Hepatocyte (in vitro differentiated cells): ENCODE data around the gene INSIG1. TPM values are rescaled to one million over a fixed set of nuclear protein-coding genes. Genes with fewer than 3 reads are reported as not detected.

Experiments
- DNase-seq: peaks from one replicate; pipeline ENCODE4 v3.0.0-alpha.2; 2016; ENCODE audit warnings: low spot score
- H2AFZ ChIP-seq: fragments of 200-600 bp; sonication (generic); 2 replicates; pipeline ENCODE4 v1.6.0; 2016; ENCODE audit warnings: antibody characterized with exemption, mild to moderate bottlenecking
- H3K27ac ChIP-seq: fragments of 200-600 bp; sonication (generic); 2 replicates; pipeline ENCODE4 v1.5.1; 2016; ENCODE audit warnings: mild to moderate bottlenecking
- H3K27me3 ChIP-seq: fragments of 200-600 bp; sonication (generic); 2 replicates; pipeline ENCODE4 v1.6.1; 2016
- H3K36me3 ChIP-seq: fragments of 200-600 bp; sonication (generic); replicated peaks from 2 replicates; pipeline ENCODE4 v1.5.1; 2016; ENCODE audit warnings: low read depth; ENCODE audit not compliant: insufficient read depth
- H3K4me1 ChIP-seq: fragments of 200-600 bp; sonication (generic); 2 replicates; pipeline ENCODE4 v1.5.1; 2016; ENCODE audit warnings: mild to moderate bottlenecking, moderate library complexity; ENCODE audit not compliant: insufficient read depth
- H3K4me2 ChIP-seq: fragments of 200-600 bp; sonication (generic); 2 replicates; pipeline ENCODE4 v1.6.0; 2016
- H3K4me3 ChIP-seq: fragments of 200-600 bp; sonication (generic); 2 replicates; pipeline ENCODE4 v1.5.1; 2016; ENCODE audit warnings: mild to moderate bottlenecking
- H3K79me2 ChIP-seq: fragments of 200-600 bp; sonication (generic); 2 replicates; pipeline ENCODE4 v1.6.0; 2017; ENCODE audit warnings: mild to moderate bottlenecking
- H3K9me2 ChIP-seq: fragments of 200-600 bp; sonication (generic); replicated peaks from 2 replicates; pipeline ENCODE4 v1.6.0; 2017; ENCODE audit warnings: mild to moderate bottlenecking; ENCODE audit not compliant: insufficient read depth
- H3K9me3 ChIP-seq: fragments of 200-600 bp; sonication (generic); 2 replicates; pipeline ENCODE4 v1.5.1; 2016; ENCODE audit warnings: low read depth, mild to moderate bottlenecking
- H4K20me1 ChIP-seq: fragments of 200-600 bp; sonication (generic); 2 replicates; pipeline ENCODE4 v1.6.0; 2016; ENCODE audit warnings: mild to moderate bottlenecking; ENCODE audit not compliant: insufficient read depth, poor library complexity, severe bottlenecking
- EZH2 ChIP-seq: fragments of 200-600 bp; sonication (generic); IDR thresholded peaks from 2 replicates; pipeline ENCODE4 v1.6.1; 2016; ENCODE audit warnings: antibody characterized with exemption, mild to moderate bottlenecking, borderline replicate concordance
- EZH2phosphoT487 ChIP-seq: fragments of 200-600 bp; sonication (generic); IDR thresholded peaks from one replicate; pipeline ENCODE4 v1.6.1; 2018; ENCODE audit warnings: antibody characterized with exemption, mild to moderate bottlenecking, low read depth, moderate library complexity; ENCODE audit not compliant: unreplicated experiment, severe bottlenecking
- WGBS: methylation state at CpG from one replicate; pipeline ENCODE4 v1.1.6; 2016; ENCODE audit warnings: low lambda C conversion rate; ENCODE audit errors: missing lambda C conversion rate; 5-methylcytosine and 5-hydroxymethylcytosine counted together
- polyA plus RNA-seq: library from polyadenylated mRNA; unstranded; fragments of >200 nt; fragmentation: Nextera tagmentation; extraction: Ambion mirVana; gene quantifications from 2 replicates; pipeline ENCODE4 v1.2.1, GENCODE V29; 2016
- total RNA-seq: library from RNA; depleted of rRNA; stranded (reverse); fragments of >200 nt; gene quantifications from 2 replicates; pipeline ENCODE4 v1.2.3, GENCODE V29; 2014
- TF ChIP-seq, protein P1 (sequence below): fragments of 200-600 bp; sonication (generic); IDR thresholded peaks from 2 replicates; pipeline ENCODE4 v1.5.1; 2016; ENCODE audit warnings: antibody characterized with exemption, mild to moderate bottlenecking; ENCODE audit not compliant: poor library complexity

INSIG1 gene
- total and polyA plus RNA-seq, 2 experiments from 2014 or later = 196 to 305 TPM

DNA sequence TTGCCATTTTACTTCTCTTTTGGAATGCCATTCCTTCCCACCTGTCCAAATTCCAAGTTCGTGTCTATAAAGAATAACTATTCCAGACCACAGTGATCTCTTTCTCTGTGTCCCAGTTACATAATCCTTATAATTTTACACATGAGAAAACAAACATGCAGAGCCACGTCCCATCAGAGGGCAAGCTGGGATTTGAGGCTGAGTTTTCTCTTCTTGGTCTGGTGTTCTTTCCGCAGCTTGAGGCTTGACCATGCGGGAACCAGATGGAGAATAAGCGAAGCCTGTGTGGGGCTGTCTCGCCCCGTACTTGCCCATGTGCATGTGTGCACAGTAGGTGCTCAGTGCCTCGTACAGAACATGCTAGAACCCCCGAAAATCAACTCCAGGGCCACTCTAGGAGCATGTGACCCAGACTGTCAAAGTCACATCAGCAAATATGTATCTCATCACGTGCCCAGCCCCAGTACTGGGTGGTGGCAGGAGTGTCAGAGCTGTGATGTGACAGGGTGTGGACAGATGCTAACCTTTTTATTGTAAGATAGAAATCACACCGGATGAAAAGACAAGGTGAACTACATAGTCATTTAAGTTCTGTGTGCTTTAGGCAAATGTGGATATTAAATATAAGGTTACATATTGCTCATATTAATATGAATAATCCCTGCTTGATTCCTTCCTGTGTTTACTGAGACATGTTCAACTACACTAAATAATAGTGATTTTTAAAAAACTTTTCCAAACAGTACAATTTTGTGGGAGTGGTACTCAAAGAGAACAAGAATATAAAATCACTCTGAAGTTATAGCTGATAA, 3.2 kb downstream of the INSIG1 start:
- Histone ChIP-seq H2AFZ (no peak overlapping the region), H3K4me3 (no peak overlapping the region), H3K79me2 (peaks cover 58% of the 10 kb centered on the region), H3K27me3 (no peaks in the 10 kb centered on the region), H4K20me1 (peaks cover 63% of the 10 kb centered on the region), H3K4me2 (peak overlapping the region; percentile 77), H3K4me1 (peaks cover 4% of the 10 kb centered on the region), H3K27ac (no peak overlapping the region), H3K9me2 (no peaks in the 10 kb centered on the region), H3K36me3 (peaks cover 6% of the 10 kb centered on the region), H3K9me3 (no peaks in the 10 kb centered on the region)
- WGBS = 80% methylated on average over 11 of the region's 11 CpGs
- TF ChIP-seq EZH2 (no peak), EZH2phosphoT487 (no peak)
- TF ChIP-seq, protein P1, sequence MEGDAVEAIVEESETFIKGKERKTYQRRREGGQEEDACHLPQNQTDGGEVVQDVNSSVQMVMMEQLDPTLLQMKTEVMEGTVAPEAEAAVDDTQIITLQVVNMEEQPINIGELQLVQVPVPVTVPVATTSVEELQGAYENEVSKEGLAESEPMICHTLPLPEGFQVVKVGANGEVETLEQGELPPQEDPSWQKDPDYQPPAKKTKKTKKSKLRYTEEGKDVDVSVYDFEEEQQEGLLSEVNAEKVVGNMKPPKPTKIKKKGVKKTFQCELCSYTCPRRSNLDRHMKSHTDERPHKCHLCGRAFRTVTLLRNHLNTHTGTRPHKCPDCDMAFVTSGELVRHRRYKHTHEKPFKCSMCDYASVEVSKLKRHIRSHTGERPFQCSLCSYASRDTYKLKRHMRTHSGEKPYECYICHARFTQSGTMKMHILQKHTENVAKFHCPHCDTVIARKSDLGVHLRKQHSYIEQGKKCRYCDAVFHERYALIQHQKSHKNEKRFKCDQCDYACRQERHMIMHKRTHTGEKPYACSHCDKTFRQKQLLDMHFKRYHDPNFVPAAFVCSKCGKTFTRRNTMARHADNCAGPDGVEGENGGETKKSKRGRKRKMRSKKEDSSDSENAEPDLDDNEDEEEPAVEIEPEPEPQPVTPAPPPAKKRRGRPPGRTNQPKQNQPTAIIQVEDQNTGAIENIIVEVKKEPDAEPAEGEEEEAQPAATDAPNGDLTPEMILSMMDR = no peak
- no peak for DNase-seq

DNA sequence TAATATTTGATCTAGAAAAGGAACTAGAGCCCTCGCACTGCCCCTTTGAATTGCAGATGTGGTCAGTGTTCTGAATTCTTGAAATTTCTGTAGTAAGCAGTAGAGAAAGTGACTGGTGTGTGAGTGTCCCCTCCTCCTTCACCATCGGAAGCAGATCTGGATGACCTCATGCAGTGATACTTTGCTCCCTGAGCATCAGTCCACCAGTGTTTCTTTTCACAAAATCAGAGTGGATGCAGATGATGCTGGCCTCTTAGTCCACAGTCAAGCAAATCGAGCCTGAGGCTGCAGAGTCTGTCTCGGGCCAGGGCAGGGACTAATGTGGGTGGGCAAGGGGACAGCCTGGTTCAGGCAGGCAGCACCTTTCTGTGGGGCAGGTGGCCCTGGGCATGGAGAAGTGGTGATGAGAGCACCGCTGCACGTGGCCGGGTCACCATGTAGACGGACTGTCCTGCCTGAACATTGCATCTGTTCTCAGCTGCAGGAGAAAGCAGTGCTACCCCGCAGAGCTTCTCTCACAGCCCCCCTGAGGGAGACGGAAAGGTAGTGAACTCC, 5.4 kb downstream of the INSIG1 start:
- no peak overlapping the region for H3K4me3 ChIP-seq
- no peak for DNase-seq
- TF ChIP-seq EZH2 (no peak), EZH2phosphoT487 (no peak)
- TF ChIP-seq, protein P1 = no peak
- H3K27ac ChIP-seq = no peak overlapping the region
- no peaks in the 10 kb centered on the region for H3K4me1 ChIP-seq
- peaks cover 6% of the 10 kb centered on the region for H3K36me3 ChIP-seq
- no peaks in the 10 kb centered on the region for H3K27me3 ChIP-seq
- H3K79me2 ChIP-seq = peaks cover 54% of the 10 kb centered on the region
- peaks cover 79% of the 10 kb centered on the region for H4K20me1 ChIP-seq
- no peaks in the 10 kb centered on the region for H3K9me3 ChIP-seq
- H3K4me2 ChIP-seq = no peak overlapping the region
- 89% methylated on average over 10 of the region's 10 CpGs for WGBS
- no peaks in the 10 kb centered on the region for H3K9me2 ChIP-seq
- no peak overlapping the region for H2AFZ ChIP-seq

DNA sequence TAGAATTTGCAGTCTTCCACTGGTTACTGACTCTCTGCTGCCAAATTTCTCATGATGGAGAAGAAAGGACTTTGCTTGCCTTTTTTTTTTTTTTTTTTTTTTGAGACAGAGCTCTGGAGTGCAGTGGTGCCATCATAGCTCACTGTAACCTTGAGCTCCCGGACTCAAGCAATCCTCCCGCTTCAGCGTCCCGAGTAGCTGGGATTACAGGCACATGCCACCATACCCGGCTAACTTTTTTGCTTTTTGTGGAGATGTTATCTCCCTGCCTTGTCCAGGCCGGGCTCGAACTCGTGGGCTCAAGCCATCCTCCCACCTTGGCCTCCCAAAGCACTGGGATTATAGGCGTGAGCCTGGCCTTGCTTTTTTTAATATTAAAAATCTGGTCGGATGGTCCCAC, 6.2 kb downstream of the INSIG1 start:
- H3K27ac ChIP-seq = no peak overlapping the region
- H3K36me3 ChIP-seq = peaks cover 6% of the 10 kb centered on the region
- no peaks in the 10 kb centered on the region for H3K9me3 ChIP-seq
- no peak overlapping the region for H3K4me3 ChIP-seq
- H3K79me2 ChIP-seq = peaks cover 49% of the 10 kb centered on the region
- H3K4me1 ChIP-seq = no peaks in the 10 kb centered on the region
- TF ChIP-seq, protein P1 = no peak
- TF ChIP-seq EZH2phosphoT487 = no peak
- TF ChIP-seq EZH2 = no peak
- H3K27me3 ChIP-seq = no peaks in the 10 kb centered on the region
- no peak overlapping the region for H2AFZ ChIP-seq
- H3K9me2 ChIP-seq = no peaks in the 10 kb centered on the region
- 96% methylated on average over 10 of the region's 10 CpGs for WGBS
- DNase-seq = no peak
- H4K20me1 ChIP-seq = peaks cover 76% of the 10 kb centered on the region
- H3K4me2 ChIP-seq = no peak overlapping the region
